Activated gamma-delta T cell treated with Interleukin-2 at 50 U/mL for 16 hours (primary cell): ENCODE data around the gene RBP3.

ENCODE experiments used
- DNase-seq: peaks from one replicate; pipeline ENCODE4 v3.0.0-alpha.2; 2020

RBP3 gene

DNA sequence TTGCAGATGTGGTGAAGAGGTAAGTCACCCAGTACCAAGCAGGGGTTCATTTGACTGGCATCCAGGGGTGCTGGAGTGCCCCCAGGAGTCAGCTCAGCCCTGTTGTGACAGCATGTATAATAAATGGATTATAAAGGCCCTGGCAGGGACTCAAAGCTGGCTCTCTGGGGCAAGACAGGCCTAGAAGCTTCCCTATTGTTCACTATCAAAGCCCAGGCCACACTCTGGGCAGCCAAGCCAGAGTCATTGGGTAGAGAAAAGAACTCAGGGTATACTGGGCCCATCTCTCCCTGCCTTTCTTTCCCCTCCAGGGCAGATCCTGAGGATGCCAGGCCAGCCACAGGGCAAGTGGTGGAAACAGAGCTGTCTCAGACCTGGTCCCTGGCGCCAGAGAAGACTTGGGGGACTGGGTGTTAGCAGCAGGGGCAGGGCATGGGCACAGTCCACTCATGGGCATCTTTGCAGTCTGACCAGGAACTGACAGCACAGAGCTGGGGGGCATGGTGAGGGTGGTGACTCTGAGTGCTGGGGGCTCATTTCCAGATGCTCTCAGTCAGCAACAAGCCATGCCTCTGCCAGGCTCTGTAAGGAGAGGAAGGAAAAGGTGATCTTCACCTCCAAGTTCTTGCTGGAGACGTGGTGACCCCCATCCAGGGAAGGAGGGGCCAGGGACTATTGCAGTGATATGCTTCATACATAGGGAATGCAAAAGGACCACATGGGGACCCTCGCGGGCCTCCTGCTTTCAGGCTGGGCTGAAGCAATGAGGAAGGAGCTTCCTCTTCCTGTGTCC, 11.7 kb downstream of the RBP3 start:
- no peak for DNase-seq

DNA sequence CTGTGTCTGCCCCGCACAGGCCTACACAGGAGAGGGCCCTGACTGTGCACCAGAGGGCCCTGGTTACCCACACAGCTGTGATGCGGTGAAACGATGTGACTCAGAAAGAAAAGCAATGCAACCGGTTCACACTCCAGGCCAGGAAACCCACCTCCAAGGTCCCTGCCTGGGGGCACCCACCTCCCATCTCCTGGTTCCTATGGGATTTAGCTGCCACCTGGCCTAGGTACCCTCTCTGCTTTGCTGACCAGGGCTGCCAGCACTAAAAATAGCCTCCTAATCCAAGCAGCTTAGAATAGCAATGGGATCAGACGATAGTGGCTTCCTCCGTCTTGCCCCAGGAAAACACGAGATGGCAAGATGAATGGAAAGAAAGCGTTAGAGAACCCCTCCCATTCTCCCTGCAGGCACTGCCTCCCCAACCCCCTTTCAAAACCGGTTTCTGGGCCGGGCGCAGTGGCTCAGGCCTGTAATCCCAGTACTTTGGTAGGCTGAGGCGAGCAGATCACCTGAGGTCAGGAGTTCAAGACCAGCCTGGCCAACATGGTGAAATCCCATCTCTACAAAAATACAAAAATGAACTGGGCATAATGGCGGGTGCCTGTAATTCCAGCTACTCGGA, 12.4 kb downstream of the RBP3 start:
- no peak for DNase-seq

DNA sequence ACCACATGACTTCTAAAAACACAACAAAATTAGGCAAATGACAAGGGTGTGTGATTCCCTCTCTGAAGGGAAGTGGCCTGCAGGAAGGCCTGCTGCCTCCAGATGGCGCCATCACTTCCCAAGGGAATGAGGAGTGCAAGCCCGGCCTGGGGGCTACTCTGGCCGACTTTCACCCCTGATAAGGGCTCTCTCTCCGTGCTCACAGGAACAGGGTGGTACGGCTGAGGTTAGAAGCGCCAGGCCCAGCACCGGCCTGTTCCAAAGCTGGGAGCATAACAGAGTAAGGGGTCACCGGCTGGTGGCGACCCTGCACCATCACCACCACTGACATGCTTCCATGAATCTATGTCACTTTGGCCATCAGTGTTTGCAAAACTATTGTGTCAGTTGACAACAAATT, 13.1 kb downstream of the RBP3 start:
- no peak for DNase-seq

DNA sequence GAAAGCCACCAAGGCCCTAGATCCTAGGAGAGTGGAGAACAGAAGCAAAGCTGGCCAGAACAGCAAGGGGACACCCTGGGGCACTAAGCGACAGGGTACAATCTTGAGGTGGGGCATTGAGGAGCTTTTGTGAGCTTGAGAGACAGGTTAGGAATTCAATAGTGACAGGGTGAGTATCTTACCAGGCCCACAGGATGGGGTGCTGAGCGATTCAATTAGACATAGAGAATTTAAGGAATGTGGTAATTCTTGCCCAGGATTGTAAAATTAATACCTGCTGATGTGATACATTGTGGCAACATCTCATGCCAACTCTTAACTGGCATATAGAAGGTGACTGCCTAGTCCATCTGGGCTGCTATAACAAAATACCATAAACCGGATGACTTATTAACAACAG, 14.0 kb downstream of the RBP3 start:
- no peak for DNase-seq

DNA sequence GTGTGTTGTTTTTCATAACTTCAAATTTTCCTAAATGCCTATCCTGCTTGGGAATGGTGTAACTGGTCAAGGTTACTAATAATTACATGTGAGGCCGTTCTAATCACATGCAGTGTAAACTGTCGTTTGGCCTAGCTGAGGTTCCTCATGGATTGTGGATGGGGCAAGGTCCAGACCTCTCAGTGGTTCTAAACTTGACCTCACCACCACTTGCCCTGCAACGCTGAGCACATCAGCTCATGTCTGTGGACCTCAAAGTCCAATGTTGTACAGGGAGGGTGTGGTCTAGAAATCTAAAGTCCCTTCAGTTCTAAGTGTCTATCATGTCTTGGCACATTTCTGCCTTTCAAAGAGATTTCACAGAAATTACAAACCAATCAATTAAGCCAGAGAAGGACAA, 15.6 kb downstream of the RBP3 start:
- DNase-seq = no peak

DNA sequence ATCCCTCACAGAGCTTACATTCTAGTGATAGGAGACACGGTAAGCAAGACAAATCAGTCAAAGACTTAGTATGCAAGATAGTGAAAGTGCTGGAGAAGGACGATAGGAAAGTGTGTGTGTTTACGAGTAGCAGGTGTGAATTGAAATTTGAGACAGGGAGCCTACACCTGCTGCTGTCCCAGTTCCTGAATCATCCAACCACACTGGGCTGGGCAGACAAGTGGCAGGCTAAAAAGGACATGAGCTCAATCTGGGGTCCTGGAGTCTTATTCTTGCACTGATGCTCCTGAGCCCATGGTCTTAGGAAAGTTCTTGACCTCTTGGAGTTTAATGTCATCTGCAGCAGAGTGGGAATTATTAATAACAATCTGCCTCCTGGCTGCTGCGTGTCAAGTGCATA, 16.2 kb downstream of the RBP3 start:
- no peak for DNase-seq

DNA sequence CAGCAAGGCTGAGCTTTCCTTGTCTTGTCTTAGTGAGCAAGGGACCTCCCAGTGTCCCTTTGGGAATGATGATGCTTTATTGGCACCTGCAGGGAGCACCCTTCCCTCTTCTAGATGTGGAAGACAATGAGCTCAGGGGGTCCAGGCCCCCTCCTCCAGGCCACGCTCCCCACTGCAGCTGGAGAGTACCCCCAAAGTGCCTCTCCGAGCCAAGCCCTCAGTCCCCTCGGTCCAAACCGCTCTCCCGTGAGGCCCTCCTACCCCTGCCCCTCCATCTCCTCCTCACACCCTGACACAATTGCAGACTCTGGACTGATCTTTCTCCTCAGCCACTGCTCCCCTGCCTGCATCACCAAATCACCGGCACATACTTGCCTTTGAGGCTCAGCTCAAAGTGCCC, 16.7 kb downstream of the RBP3 start:
- DNase-seq = no peak

DNA sequence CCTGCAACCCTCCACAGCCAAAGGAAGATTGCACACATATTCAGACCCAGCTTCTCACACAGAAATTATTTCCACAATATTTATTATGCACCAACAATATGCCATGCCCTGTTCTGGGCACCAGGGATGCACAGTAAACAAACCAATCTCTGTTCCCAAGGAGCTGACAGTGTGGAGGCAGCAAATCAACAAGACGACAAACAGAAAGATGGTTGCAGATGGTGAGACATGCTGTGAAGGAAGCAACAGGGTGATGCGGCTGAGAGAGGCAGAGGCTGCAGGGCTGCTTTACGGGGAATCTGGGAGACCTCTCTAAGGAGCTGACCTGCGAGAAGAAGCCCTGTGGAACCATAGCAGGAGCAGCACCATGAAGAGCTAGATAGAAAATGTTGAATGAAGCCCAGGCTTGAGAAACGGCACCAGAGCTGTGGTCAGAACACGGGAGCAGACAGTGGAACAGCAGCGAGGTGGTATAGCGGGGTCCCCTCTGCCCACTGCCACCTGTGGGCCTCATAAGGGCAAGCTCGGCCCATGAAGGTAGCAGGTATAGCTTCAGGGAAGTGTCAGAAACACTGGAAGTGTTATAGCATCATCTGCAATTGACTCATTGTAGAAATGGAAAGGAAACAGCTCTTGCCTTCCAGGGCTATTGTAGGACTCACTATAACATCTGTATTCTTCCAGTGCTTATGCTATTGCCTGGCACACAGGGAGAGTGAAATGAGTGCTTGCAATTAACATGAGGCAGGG, 17.4 kb downstream of the RBP3 start:
- no peak for DNase-seq

DNA sequence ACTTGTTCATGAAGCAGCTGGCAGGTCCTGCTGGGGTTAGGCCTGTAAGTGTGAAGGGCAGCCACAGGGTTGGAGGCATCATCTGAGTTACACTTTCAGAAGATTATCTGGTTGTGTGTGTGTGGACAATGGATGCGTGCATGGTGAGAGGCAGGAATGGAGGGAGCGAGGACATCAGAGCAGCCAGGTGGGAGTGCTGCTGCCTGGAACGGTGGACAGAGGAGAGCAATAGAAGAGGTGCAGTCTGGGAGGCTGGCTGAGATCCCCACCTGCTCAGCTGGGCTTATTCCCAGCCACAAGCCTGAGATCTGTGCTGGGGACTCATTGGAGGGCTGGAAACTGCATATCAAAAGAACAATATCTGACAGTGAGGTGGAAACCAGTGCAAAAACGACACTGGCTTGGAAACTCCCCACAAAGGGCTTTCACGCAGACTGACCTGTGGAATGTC, 18.0 kb downstream of the RBP3 start:
- DNase-seq = no peak

DNA sequence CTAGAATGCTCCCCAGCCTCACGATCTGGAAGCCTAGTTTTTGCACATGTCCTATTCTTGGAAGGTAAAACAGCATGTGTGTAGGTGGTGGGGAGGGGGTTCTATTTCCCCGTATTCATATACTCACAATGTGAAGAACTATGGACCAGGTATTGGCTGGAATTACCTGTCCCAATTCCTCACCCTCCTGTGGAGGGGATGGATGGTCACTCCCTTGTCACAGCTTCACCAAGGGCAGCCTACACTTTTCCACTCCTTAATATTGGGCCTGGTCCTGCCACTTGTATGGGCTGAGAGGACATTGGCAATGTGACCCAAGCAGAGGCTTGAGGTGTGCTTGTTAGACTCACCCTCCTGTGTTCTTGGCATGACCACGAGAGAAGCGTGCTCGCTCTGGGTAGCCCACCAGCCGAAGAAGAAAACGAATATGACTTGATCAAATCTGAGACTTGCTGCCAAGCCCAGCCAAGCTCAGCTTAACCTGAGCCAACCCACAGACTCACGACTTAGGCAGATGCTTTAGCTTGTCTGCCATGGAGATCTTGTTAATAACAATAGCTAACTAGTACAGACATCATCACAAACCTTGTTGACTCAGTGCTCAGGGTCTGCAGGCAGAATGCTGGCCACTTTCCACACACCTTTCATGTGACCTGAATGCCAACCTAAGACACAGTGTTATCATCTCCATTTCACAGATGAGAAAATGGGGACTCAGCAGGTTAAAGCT, 18.7 kb downstream of the RBP3 start:
- no peak for DNase-seq

DNA sequence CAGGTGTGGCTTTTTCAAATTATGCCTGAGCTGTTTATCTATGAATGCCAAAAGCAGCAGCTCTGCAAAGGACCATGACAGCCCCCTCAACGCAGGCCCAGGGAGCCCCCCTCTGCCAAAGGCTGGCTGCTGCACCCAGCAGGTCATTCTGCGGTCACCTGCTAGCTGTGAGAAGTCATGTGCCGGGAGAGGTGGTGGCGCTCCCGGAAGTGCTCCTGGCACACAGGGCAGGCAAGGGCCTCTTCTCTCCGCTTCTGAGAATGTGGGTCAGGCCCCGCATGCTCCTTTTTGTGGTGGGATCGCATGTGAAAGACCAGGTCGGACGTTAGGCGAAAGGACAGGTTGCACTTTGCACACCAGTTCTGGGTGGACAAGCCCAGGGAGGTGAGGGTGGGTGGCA, 19.5 kb downstream of the RBP3 start:
- DNase-seq = no peak

DNA sequence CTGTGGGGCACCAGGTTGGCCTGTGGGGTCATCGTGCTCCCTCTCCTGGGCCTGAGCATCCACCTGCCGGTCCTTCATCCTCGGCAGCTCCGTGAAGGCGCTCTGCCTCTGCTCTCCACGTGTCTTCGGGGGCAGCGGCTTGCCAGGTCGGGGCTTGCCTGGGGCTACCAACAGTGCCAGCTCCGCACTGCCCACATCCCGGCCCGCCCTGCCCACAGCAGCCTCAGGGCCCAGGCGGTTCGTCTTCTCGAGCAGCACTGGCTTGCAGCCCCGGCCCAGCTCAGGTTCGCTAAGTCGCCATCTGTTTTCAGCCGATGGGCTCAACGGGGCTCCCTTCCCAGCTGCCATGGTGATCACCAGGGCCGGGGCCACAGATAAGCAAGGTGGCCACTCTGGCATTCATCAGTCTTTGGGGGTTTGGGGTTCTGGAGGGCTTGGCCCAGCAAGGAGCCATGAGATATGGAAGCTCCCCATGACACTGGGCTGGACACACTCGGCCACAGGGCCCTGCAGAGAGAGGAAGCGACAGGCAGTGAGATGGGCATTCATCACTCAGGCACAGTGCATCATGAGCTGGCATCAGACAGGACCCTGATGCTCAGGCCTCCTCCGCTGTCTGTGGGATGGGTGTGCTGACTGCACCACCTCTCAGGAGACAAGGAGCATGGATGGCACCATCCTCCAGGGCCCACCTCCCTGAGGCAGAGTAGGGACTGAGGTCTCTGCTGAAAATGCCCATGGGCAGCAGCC, 20.4 kb downstream of the RBP3 start:
- DNase-seq = no peak

DNA sequence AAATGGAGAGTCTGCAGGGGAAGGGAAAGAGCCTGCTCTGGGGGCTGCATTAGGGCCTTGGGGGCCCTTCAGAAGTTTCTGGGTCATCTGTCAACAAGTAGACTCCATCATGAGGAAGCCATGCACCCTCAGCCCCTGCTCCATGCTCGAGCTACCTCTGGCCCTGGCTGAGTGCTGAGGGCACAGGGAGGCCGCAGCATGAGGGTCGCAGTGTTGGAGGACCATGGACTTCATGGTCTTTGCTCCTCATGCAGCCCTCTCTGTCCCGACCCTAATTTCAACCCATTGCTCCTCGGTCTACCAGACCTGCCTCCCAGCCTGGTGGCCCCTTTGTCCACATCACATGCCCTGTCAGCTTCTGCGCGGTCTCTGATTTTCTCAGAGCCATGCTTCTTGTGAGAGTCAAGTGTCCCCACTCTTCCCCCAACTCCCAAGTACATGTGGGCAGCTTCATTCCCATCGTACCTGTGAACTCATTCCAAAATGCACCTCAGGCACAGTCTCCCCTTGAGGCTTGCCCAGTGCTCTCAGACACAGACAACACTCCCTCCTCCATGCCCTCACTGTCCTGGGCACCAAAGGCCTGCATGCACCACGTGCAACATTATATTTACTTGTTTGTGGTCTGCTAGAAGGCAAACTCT, 21.2 kb downstream of the RBP3 start:
- DNase-seq = no peak

DNA sequence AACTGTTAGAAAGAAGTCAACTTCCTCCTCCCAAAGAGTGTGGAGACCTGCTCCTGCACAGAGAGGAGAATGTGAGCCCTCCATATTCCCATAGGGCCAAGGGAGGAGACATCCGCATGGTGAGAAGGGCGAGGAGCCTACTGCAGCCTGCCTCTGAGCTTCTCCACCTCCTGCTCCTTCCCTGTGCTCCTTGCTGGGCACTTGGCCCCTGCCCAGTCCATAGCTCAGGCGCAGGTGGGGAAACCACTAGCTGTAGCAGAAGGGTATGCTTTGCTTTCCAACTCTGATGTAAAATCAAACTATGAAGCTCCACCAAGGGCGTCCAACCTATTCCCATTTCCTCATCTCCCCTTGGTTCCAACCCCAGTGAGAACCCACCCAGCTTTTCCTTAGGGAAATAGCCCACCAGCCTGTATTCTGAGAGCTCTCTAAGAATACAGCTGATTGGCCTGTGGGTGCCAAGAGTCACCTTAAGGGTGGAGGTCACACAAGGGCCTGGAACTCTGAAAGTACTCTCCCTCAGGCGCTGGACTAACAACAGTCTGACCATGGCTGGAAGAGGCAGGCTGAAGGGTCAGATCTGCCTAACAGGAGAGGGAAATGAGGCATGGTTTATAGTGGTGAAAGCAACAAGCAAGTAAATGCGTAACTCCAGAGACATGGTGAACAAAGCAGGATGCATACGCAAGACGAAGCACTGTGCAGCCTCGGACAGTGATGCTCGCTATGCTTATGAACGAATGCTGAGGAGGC, 22.0 kb downstream of the RBP3 start:
- DNase-seq = no peak

DNA sequence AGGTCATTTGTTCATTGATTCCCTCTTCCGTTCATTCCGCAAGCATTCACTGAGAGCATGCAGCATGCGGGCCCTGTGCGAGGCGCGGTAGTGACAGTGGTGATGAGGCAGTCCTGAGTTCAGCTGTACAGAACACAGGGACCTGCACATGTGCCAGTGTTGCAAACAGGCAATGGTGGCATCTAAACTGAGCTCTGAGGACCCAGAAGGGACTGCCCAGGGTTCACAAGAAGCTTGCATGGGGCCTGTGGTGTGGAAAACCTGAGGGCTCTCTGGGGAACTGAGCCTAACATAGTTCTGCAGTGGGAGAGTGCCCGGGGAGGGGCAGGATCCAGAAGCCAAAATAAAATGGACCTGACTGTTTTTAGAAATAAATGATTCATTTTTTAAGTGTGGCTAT, 22.7 kb downstream of the RBP3 start:
- no peak for DNase-seq

DNA sequence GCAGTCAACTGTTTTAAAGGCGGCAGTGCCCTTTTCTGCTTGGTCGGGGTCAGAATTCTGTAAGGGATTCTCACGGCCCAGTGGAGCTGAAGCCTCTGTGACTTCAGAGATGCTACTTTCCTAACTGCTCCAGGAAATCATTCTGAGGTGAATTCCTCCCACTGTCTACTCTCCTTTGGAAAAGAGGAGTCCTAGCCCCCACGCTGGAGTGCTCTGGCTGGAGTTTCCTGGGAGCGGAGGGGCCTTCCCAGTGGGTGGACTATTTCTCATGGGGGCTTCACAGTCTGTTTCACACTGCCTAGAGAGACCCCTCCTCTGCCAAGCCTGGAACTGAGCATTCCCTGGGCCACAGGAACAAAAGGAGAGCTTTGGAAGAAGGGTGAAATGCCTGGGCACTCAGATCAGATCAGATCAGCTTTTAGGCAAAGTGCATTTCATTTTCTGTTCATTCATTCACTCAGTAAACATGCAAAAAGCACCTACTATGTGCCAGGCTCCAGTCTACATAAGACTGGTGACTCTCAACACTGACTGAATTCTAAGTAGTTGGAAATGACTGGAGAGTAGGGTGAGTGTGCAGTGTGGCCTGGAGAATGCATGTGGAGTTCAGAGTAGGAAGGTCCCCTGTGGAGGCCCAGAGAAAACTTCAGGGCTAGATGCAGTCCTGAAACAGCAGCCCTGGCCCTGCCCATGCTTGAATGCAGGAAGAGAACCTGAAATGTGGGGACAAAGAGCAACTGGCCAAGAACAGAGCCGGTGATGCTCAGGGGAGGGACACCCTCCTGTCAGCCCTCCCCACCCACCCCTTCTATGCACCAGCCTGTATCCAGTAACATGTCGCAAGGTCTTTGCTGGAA, 23.7 kb downstream of the RBP3 start:
- DNase-seq = no peak

DNA sequence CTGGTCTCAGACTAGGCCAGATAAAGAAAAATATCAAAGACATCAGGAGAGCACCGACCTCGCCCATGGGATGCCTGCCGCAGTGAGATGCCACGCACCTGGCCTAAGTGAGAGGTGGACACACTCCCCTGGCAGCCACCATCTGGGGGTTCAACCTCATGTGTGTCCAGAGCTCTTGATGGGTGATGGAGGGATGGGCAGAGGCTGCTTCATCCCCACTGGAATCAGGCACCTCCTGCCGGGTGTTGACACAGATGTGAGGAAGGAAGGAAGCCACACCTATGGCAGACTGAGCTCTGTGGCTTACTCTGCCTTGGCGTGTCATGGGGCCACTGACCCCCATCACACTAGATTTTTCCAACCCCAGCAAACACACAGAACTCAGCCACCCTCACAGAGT, 24.6 kb downstream of the RBP3 start:
- no peak for DNase-seq

DNA sequence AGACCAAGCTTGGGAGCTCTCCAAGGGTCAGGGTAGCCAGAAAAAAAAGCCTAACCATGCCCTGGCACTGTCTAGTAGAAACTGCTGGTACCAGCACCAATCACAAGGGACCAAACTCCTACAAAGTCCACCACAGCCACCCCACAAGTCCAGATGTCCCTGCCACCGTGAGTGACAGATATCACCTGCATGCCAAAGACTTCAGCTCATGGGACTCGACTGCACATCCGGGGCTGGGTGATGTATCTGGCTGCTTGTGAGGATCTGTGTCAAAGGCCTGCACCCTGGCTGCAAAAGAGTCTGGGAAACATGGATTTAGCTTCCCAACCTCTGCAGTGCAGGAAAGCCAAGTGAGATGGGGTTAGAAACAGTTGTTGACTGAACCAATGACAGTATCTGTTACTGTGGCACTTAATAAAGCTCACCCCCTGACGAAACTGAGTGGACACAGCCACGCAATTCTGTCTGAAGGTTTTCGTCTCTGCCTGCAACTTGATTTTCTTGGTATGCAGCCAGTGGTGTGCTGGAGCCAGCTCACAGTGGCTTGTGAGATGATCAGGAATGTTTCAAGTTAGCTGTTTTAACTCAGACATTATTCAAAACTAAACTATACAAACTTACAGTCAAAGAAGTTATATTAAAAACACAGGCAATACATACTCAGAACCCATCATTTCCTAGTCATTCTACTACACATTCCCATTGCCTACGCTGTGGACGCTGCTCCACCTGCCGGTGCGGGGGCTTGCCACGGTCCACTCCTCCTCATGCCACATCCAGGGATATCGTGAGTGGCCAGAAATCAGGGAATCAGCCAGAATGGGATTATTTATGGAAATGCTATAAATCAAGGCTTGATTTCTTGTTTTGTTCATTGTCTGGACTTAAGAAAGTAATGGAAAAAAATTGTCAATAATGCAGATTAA, 26.7 kb downstream of the RBP3 start:
- no peak for DNase-seq
